Trophoblast cell (in vitro differentiated cells and primary cell): Measurements from ENCODE around the gene KRTAP2-4.
"Not testable (repeated sequence)": the region's sequence is repeated elsewhere in the genome, so short reads cannot be mapped to it uniquely, and the experiment has no call there.

ENCODE experiments used
- DNase-seq, 2 donors: peaks; one replicate each; pipeline ENCODE4 v3.0.0-alpha.2; 2016
- H2AFZ ChIP-seq: 2 replicates; pipeline ENCODE4 v1.6.1; 2013; ENCODE audit warnings: low read length, moderate library complexity, mild to moderate bottlenecking; ENCODE audit not compliant: insufficient read depth, poor library complexity
- H2AK5ac ChIP-seq: 2 replicates; pipeline ENCODE4 v1.6.1; 2013; ENCODE audit warnings: mild to moderate bottlenecking, low read length
- H2BK120ac ChIP-seq: 2 replicates; pipeline ENCODE4 v1.6.1; 2013; ENCODE audit warnings: low read length, mild to moderate bottlenecking, moderate library complexity; ENCODE audit not compliant: insufficient read depth, poor library complexity
- H2BK12ac ChIP-seq: 2 replicates; pipeline ENCODE4 v1.6.1; 2013; ENCODE audit warnings: mild to moderate bottlenecking, low read length, moderate library complexity
- H2BK5ac ChIP-seq: 2 replicates; pipeline ENCODE4 v1.6.1; 2013; ENCODE audit warnings: low read length, low read depth, moderate library complexity, mild to moderate bottlenecking; ENCODE audit not compliant: poor library complexity
- H3K14ac ChIP-seq: 2 replicates; pipeline ENCODE4 v1.6.1; 2013; ENCODE audit warnings: mild to moderate bottlenecking, low read length
- H3K18ac ChIP-seq: 2 replicates; pipeline ENCODE4 v1.6.1; 2013; ENCODE audit warnings: mild to moderate bottlenecking, low read length
- H3K23ac ChIP-seq: 2 replicates; pipeline ENCODE4 v1.6.1; 2013; ENCODE audit warnings: low read length
- H3K27ac ChIP-seq: 2 replicates; pipeline ENCODE4 v1.5.1; 2013; ENCODE audit warnings: low read depth, mild to moderate bottlenecking, inconsistent platforms, low read length, moderate library complexity
- H3K27me3 ChIP-seq: 2 replicates; pipeline ENCODE4 v1.6.1; 2013; ENCODE audit warnings: inconsistent platforms, mild to moderate bottlenecking, low read length, moderate library complexity; ENCODE audit not compliant: insufficient read depth
- H3K36me3 ChIP-seq, 2 experiments: 1 replicate in 1 of 2; 2 replicates in 1 of 2; pipeline ENCODE4 v1.6.1; 2013; ENCODE audit warnings: low read length in 2 of 2, mild to moderate bottlenecking in 2 of 2, moderate library complexity in 1 of 2; ENCODE audit not compliant: insufficient read depth in 2 of 2, control insufficient read depth in 1 of 2
- H3K4ac ChIP-seq: 2 replicates; pipeline ENCODE4 v1.6.1; 2013; ENCODE audit warnings: low read depth, mild to moderate bottlenecking, low read length, moderate library complexity
- H3K4me1 ChIP-seq, 2 experiments: 1 replicate in 1 of 2; 2 replicates in 1 of 2; pipeline ENCODE4 v1.6.1; 2013; ENCODE audit warnings: low read length in 2 of 2, mild to moderate bottlenecking in 2 of 2, moderate library complexity in 1 of 2; ENCODE audit not compliant: insufficient read depth in 2 of 2, control insufficient read depth in 1 of 2
- H3K4me2 ChIP-seq: 2 replicates; pipeline ENCODE4 v1.6.1; 2013; ENCODE audit warnings: inconsistent platforms, mild to moderate bottlenecking, low read length, moderate library complexity
- H3K4me3 ChIP-seq: 2 replicates; pipeline ENCODE4 v1.5.1; 2013; ENCODE audit warnings: mild to moderate bottlenecking, low read depth, low read length, inconsistent platforms
- H3K79me1 ChIP-seq: one replicate; pipeline ENCODE4 v1.6.1; 2013; ENCODE audit warnings: low read length
- H3K79me2 ChIP-seq: 2 replicates; pipeline ENCODE4 v1.6.1; 2013; ENCODE audit warnings: low read length, mild to moderate bottlenecking; ENCODE audit not compliant: control insufficient read depth, insufficient read depth, poor library complexity
- H3K9ac ChIP-seq: 2 replicates; pipeline ENCODE4 v1.6.1; 2013; ENCODE audit warnings: mild to moderate bottlenecking, low read length
- H3K9me3 ChIP-seq: 2 replicates; pipeline ENCODE4 v1.6.1; 2013; ENCODE audit warnings: low read depth, mild to moderate bottlenecking, control low read depth, inconsistent platforms, low read length; ENCODE audit not compliant: insufficient read depth
- H4K12ac ChIP-seq: 2 replicates; pipeline ENCODE4 v1.6.1; 2013; ENCODE audit warnings: low read depth, mild to moderate bottlenecking, low read length, moderate library complexity
- H4K8ac ChIP-seq: 2 replicates; pipeline ENCODE4 v1.6.1; 2013; ENCODE audit warnings: low read depth, mild to moderate bottlenecking, low read length, moderate library complexity
- H4K91ac ChIP-seq: one replicate; pipeline ENCODE4 v1.6.1; 2013; ENCODE audit warnings: low read depth, mild to moderate bottlenecking, low read length, moderate library complexity
- WGBS: extraction: QIAGEN DNeasy Blood & Tissue Kit; methylation state at CpG from one replicate; pipeline ENCODE4 v1.1.7; 2013; ENCODE audit warnings: missing lambda C conversion rate; ENCODE audit not compliant: insufficient read length, insufficient coverage; ENCODE audit errors: extremely low coverage; 5-methylcytosine and 5-hydroxymethylcytosine counted together

Gene KRTAP2-4

DNA sequence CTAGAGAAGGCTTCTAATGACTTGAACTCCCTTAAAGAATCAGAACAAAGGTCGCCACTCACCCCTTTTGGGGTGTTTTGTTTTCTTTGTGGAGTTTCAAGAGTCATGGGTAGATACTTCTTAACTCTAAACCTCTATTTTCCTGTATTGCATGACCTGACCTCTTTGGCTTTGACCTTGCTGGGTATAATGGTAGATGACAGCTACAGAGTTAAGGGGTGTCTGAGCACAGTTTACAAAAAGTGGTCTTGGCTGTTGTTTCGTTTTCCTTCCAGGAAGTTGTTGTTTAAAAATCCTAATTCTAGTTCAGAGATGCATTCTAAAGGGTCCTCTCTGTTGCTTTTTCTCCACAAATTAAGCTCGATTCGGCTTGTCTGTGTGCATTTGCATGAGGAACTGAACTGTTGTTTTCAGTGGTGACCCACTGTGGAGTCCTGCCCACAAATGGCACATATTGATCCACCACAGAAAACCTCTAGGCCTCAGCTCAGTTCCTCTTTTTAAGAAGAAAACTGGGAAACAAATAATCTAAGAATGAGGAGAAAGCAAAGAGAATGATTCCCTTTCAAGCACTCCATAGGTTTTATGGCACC, 23.2 kb upstream of the KRTAP2-4 start:
- H2AK5ac ChIP-seq, H3K4me2 ChIP-seq, H4K12ac ChIP-seq, H4K8ac ChIP-seq, H3K4me3 ChIP-seq, H3K23ac ChIP-seq, H3K36me3 ChIP-seq, H3K14ac ChIP-seq, H2AFZ ChIP-seq, H3K79me2 ChIP-seq, H4K91ac ChIP-seq, H3K4ac ChIP-seq, H3K27me3 ChIP-seq, H3K79me1 ChIP-seq, H3K27ac ChIP-seq, H2BK120ac ChIP-seq, H2BK5ac ChIP-seq, DNase-seq, H3K18ac ChIP-seq, H3K9me3 ChIP-seq, H3K4me1 ChIP-seq, H3K9ac ChIP-seq, H2BK12ac ChIP-seq: not testable (repeated sequence)
- no CpG with 5 or more reads among the region's 4 CpGs for WGBS

DNA sequence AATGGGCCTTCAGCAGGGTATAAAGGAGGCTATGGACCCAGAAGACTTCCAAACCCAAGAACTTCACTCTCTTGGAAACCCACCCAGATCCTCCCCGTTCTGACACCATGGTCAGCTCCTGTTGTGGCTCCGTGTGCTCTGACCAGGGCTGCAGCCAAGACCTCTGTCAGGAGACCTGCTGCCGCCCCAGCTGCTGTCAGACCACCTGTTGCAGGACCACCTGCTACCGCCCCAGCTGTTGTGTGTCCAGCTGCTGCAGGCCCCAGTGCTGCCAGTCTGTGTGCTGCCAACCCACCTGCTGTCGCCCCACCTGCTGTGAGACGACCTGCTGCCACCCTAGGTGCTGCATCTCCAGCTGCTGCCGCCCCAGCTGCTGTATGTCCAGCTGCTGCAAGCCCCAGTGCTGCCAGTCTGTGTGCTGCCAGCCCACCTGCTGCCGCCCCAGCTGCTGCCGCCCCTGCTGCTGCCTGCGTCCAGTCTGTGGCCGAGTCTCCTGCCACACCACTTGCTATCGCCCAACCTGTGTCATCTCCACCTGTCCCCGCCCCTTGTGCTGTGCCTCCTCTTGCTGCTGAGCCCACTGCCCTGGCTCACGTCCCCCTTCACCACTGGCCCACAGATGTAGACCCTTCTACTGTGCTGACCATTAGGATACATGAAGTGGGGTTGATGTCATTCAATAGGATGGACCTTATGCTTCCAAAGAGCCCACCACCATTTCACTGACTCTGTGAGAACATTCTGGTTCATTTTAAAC, 18.6 kb upstream of the KRTAP2-4 start, which contains the start of gene KRTAP4-7:
Gene KRTAP4-7, plus strand, starts transcription at position 51 of the 757 bp plus-strand sequence. Its CDS starts 57 bp downstream, at position 108.
- not testable (repeated sequence) for H4K12ac ChIP-seq, H2BK5ac ChIP-seq, H3K79me2 ChIP-seq, H3K18ac ChIP-seq, H2AK5ac ChIP-seq, H3K9ac ChIP-seq, H3K27me3 ChIP-seq, H3K14ac ChIP-seq, H3K79me1 ChIP-seq, DNase-seq, H3K4ac ChIP-seq, H3K4me1 ChIP-seq, H4K8ac ChIP-seq, H3K36me3 ChIP-seq, H3K4me3 ChIP-seq, H4K91ac ChIP-seq, H3K9me3 ChIP-seq, H3K23ac ChIP-seq, H3K4me2 ChIP-seq, H2BK12ac ChIP-seq, H2BK120ac ChIP-seq, H2AFZ ChIP-seq, H3K27ac ChIP-seq
- no CpG with 5 or more reads among the region's 14 CpGs for WGBS

DNA sequence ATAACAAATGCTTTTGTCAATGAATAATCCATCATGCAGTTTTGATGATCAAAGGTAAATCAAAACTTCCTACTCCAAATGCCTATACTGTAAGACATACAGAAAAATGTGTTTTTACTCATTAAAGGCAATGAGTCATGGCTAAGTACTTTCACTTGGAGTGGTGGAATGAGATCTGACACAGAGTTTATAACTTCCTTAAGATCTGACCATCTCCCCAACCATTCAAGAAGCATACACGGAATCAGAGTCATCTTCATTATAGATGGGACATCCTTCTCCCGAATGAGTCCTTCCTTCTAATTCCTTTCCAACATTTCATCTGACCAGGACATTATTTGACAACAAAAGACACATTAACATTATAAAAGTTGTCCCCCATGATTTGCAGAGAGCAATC, 17.7 kb upstream of the KRTAP2-4 start:
- not testable (repeated sequence) for H3K79me1 ChIP-seq, H2AFZ ChIP-seq, H3K9ac ChIP-seq, H3K36me3 ChIP-seq, H4K91ac ChIP-seq, H2BK120ac ChIP-seq, H2BK5ac ChIP-seq, H3K18ac ChIP-seq, H3K9me3 ChIP-seq, H2AK5ac ChIP-seq, H3K4me2 ChIP-seq, H3K14ac ChIP-seq, H3K79me2 ChIP-seq, H3K27me3 ChIP-seq, H2BK12ac ChIP-seq, H3K27ac ChIP-seq, H4K12ac ChIP-seq, H3K4ac ChIP-seq, H3K4me3 ChIP-seq, H4K8ac ChIP-seq, H3K4me1 ChIP-seq, H3K23ac ChIP-seq
- WGBS, result no CpG with 5 or more reads among the region's 2 CpGs
- DNase-seq, result peak in 1 of 2 donors; percentile 44

DNA sequence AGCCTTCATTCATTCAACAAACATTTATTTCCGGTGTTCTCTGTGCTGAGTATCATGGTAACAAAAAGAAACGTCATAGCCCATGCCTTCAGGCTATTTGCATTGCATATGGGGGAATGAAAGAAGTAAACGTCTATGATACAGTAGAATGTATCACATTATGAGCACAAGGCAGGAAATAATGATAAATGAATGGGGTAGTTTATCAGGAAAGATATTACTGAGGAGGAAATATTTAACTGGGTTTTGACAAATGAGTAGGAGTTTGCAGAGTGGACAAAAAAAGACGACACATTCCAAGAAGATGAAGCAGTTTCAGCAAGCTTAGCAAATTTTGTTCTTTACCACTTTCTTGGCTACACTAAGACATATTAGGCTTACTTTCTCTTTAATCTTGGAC, 16.9 kb upstream of the KRTAP2-4 start:
- no peaks in the 10 kb centered on the region for H3K36me3 ChIP-seq
- no peak overlapping the region for H2BK120ac ChIP-seq
- no peak overlapping the region for H2BK5ac ChIP-seq
- H2AK5ac ChIP-seq, result no peak overlapping the region
- H4K12ac ChIP-seq, result no peak overlapping the region
- H2BK12ac ChIP-seq, result no peak overlapping the region
- no peaks in the 10 kb centered on the region for H3K9me3 ChIP-seq
- H4K8ac ChIP-seq, result no peak overlapping the region
- DNase-seq, result peak; percentile 38 to 70
- H4K91ac ChIP-seq, result no peak overlapping the region
- no peak overlapping the region for H3K27ac ChIP-seq
- H3K14ac ChIP-seq, result no peak overlapping the region
- no peaks in the 10 kb centered on the region for H3K27me3 ChIP-seq
- H3K4me1 ChIP-seq, result no peaks in the 10 kb centered on the region
- no peak overlapping the region for H3K9ac ChIP-seq
- no peak overlapping the region for H3K18ac ChIP-seq
- no peak overlapping the region for H3K4me2 ChIP-seq
- no peak overlapping the region for H3K4ac ChIP-seq
- no peak overlapping the region for H3K23ac ChIP-seq
- H3K4me3 ChIP-seq, result no peak overlapping the region
- no peaks in the 10 kb centered on the region for H3K79me2 ChIP-seq
- H3K79me1 ChIP-seq, result no peaks in the 10 kb centered on the region
- WGBS, result no CpG with 5 or more reads among the region's 4 CpGs
- no peak overlapping the region for H2AFZ ChIP-seq
